RWPE2 (cell line): ENCODE measurements around the gene C5orf58.

Experiments used
- ATAC-seq: fragments of 200-7000 bp; cut with Tn5 transposase; 3 replicates; pipeline ENCODE4 v1.9.1; 2021; ENCODE audit warnings: low read depth
- DNase-seq: peaks from one replicate; pipeline ENCODE4 v3.0.0-alpha.2; 2020; ENCODE audit warnings: low spot score
- H3K27ac ChIP-seq: fragments of 450-650 bp; 2 replicates; pipeline ENCODE4 v1.5.1; 2017; ENCODE audit warnings: mild to moderate bottlenecking; ENCODE audit not compliant: poor library complexity, severe bottlenecking
- H3K27me3 ChIP-seq: fragments of 250-450 bp; sonication (Bioruptor Pico); 2 replicates; pipeline ENCODE4 v1.5.1; 2021; ENCODE audit warnings: mild to moderate bottlenecking, moderate library complexity; ENCODE audit not compliant: insufficient read depth, poor library complexity, severe bottlenecking
- H3K36me3 ChIP-seq: fragments of 250-450 bp; sonication (Bioruptor Pico); 2 replicates; pipeline ENCODE4 v1.5.1; 2020; ENCODE audit warnings: low read depth, mild to moderate bottlenecking, moderate library complexity
- H3K4me1 ChIP-seq: fragments of 250-450 bp; sonication (Bioruptor Pico); 2 replicates; pipeline ENCODE4 v1.5.1; 2021; ENCODE audit warnings: mild to moderate bottlenecking, moderate library complexity; ENCODE audit not compliant: insufficient read depth, poor library complexity, severe bottlenecking
- H3K4me3 ChIP-seq: fragments of 250-450 bp; sonication (Bioruptor Pico); 2 replicates; pipeline ENCODE4 v1.5.1; 2021; ENCODE audit warnings: mild to moderate bottlenecking, moderate library complexity; ENCODE audit not compliant: severe bottlenecking
- H3K9me3 ChIP-seq: fragments of 250-450 bp; sonication (Bioruptor Pico); 2 replicates; pipeline ENCODE4 v1.5.1; 2021; ENCODE audit warnings: mild to moderate bottlenecking, moderate library complexity; ENCODE audit not compliant: severe bottlenecking
- TF ChIP-seq, protein P1 (sequence below): fragments of 450-650 bp; IDR thresholded peaks from one replicate; pipeline ENCODE4 v1.5.1; 2017; ENCODE audit warnings: mild to moderate bottlenecking, moderate library complexity; ENCODE audit not compliant: poor library complexity, severe bottlenecking

Gene C5orf58

GRCh38 chr5:170216257-170216864 lies 16.4 kb upstream of the C5orf58 start:
- Histone ChIP-seq H3K4me1 (peaks cover 27% of the 10 kb centered on the region), H3K9me3 (no peaks in the 10 kb centered on the region), H3K4me3 (no peak overlapping the region), H3K27me3 (no peaks in the 10 kb centered on the region), H3K36me3 (no peaks in the 10 kb centered on the region), H3K27ac (no peak overlapping the region)
- TF ChIP-seq, protein P1, sequence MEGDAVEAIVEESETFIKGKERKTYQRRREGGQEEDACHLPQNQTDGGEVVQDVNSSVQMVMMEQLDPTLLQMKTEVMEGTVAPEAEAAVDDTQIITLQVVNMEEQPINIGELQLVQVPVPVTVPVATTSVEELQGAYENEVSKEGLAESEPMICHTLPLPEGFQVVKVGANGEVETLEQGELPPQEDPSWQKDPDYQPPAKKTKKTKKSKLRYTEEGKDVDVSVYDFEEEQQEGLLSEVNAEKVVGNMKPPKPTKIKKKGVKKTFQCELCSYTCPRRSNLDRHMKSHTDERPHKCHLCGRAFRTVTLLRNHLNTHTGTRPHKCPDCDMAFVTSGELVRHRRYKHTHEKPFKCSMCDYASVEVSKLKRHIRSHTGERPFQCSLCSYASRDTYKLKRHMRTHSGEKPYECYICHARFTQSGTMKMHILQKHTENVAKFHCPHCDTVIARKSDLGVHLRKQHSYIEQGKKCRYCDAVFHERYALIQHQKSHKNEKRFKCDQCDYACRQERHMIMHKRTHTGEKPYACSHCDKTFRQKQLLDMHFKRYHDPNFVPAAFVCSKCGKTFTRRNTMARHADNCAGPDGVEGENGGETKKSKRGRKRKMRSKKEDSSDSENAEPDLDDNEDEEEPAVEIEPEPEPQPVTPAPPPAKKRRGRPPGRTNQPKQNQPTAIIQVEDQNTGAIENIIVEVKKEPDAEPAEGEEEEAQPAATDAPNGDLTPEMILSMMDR = peak; percentile 99
- DNase-seq = no peak
- peak; percentile 46 for ATAC-seq

DNA sequence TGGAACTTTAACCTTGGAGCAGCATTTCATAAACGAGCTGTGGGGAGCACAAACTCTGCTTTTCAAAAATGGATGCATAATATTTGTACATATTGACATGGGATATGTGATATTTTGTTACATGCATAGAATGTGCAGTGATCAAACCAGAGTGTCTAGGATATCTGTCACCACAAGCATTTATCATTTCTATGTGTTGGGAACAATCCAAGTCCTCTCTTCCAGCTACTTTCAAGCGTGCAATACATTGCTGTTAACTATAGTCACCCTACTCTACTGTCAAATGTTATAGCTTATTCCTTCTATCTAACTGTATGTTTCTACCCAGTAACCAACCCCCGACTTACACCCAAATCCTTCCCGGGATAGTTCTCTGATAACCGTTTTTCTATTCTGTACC lies 15.0 kb upstream of the C5orf58 start:
- H3K27ac ChIP-seq = no peak overlapping the region
- H3K9me3 ChIP-seq = no peaks in the 10 kb centered on the region
- DNase-seq (no peak), ATAC-seq (no peak)
- TF ChIP-seq, protein P1 = no peak
- H3K4me3 ChIP-seq = no peak overlapping the region
- peaks cover 15% of the 10 kb centered on the region for H3K4me1 ChIP-seq
- H3K36me3 ChIP-seq = no peaks in the 10 kb centered on the region
- no peaks in the 10 kb centered on the region for H3K27me3 ChIP-seq

GRCh38 chr5:170218726-170219125 lies 14.1 kb upstream of the C5orf58 start:
- H3K27ac ChIP-seq = peak overlapping the region; percentile 79
- TF ChIP-seq, protein P1 = no peak
- H3K36me3 ChIP-seq = no peaks in the 10 kb centered on the region
- no peaks in the 10 kb centered on the region for H3K27me3 ChIP-seq
- DNase-seq (no peak), ATAC-seq (no peak)
- H3K4me1 ChIP-seq = peaks cover 15% of the 10 kb centered on the region
- H3K4me3 ChIP-seq = no peak overlapping the region
- H3K9me3 ChIP-seq = no peaks in the 10 kb centered on the region

DNA sequence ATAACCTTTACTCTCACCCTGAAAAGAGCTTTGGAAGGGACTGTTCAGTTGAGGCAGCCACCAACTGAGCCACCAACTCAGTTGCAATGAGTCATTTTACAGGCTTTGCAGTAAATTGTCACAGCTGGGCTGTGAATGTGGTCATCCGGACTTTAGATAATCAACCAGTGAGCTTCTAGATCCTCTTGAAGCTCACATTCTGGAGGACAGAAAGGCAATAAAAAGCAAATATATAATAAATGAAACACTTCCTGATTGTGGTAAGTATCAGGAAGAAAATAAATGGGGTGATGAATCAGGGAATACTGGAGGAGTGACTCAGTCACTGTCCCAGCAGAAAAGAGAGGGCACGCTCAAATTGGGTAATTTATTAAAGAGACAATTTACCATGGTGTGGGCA lies 13.2 kb upstream of the C5orf58 start:
- Histone ChIP-seq H3K4me1 (peaks cover 15% of the 10 kb centered on the region), H3K36me3 (no peaks in the 10 kb centered on the region), H3K27me3 (no peaks in the 10 kb centered on the region), H3K4me3 (no peak overlapping the region), H3K27ac (peak overlapping the region; percentile 79), H3K9me3 (no peaks in the 10 kb centered on the region)
- TF ChIP-seq, protein P1 = no peak
- peak; percentile 92 for ATAC-seq
- DNase-seq = no peak

- DNase-seq = no peak
- Histone ChIP-seq H3K9me3 (no peaks in the 10 kb centered on the region), H3K4me3 (no peak overlapping the region), H3K36me3 (no peaks in the 10 kb centered on the region), H3K27me3 (no peaks in the 10 kb centered on the region), H3K27ac (peak overlapping the region; percentile 79), H3K4me1 (peaks cover 15% of the 10 kb centered on the region)
- TF ChIP-seq, protein P1 = no peak
- no peak for ATAC-seq
Observed at GRCh38 chr5:170220191-170220590, 12.6 kb upstream of the C5orf58 start.
